ENCODE data around the gene IL12A. TPM values are rescaled to one million over a fixed set of nuclear protein-coding genes. Genes with fewer than 3 reads are reported as not detected.

Gene IL12A
- total RNA-seq, 1 donor from 2014 or later = 0.46 TPM

DNA sequence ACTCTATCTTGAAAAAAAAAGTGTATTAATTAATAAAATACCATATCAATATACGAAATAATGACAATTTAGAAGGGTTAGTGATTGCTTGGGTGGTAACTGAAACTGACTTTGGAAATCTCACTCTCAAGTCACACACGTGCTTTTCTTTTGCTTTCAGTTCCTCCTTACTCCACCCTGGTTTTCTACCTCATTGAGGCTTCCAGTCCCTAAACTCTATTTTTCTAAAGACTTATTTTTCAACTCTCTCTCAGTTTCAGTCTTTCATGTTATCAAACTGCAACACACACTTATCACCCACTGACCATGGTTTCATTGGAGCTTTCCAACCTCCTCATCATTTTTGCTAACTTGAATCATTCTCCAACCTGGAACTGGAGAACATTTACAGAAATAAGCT, 23.5 kb downstream of the IL12A start:
- intact Hi-C loops (cut with DNase I) = no loop called here
- no peak for ATAC-seq
- no peak for DNase-seq (ENCODE audit: missing footprints)

GRCh38 chr3:160016972-160017371, 28.3 kb downstream of the IL12A start:
- intact Hi-C loops (cut with DNase I) = no loop called here
- ATAC-seq = no peak
- DNase-seq (ENCODE audit: missing footprints) = no peak

GRCh38 chr3:160018959-160019358, 30.3 kb downstream of the IL12A start:
- no peak for DNase-seq (ENCODE audit: missing footprints)
- intact Hi-C loops (cut with DNase I) = no loop called here
- no peak for ATAC-seq

- no peak for ATAC-seq
- DNase-seq (ENCODE audit: missing footprints) = no peak
- intact Hi-C loops (cut with DNase I) = no loop called here
Observed at GRCh38 chr3:160020057-160020711, 31.5 kb downstream of the IL12A start.

DNA sequence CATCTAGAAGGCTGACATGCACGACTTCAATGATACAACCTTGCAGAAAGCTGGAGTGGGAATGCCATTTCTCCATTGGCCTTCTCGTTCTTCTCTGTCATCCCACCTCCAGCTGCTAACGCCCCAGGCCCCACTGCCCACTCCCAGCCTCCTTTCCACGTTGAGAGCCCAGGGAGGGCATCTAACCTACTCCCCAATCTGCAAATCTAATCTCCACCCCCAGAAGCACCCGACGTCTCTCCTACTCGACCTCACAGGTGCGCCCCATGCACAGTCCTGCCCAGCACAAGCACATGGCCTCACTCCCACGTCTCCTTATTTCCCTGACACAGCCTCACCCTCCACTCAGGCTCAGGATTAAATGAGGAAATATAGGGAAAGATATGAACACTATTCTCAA, 33.4 kb downstream of the IL12A start:
- ATAC-seq (no peak), DNase-seq (ENCODE audit: missing footprints) (no peak)
- intact Hi-C loops (cut with DNase I) = no loop called here

- intact Hi-C loops (cut with DNase I) = no loop called here
- no peak for ATAC-seq
- no peak for DNase-seq (ENCODE audit: missing footprints)
Observed at GRCh38 chr3:160023476-160023875, 34.8 kb downstream of the IL12A start.

DNA sequence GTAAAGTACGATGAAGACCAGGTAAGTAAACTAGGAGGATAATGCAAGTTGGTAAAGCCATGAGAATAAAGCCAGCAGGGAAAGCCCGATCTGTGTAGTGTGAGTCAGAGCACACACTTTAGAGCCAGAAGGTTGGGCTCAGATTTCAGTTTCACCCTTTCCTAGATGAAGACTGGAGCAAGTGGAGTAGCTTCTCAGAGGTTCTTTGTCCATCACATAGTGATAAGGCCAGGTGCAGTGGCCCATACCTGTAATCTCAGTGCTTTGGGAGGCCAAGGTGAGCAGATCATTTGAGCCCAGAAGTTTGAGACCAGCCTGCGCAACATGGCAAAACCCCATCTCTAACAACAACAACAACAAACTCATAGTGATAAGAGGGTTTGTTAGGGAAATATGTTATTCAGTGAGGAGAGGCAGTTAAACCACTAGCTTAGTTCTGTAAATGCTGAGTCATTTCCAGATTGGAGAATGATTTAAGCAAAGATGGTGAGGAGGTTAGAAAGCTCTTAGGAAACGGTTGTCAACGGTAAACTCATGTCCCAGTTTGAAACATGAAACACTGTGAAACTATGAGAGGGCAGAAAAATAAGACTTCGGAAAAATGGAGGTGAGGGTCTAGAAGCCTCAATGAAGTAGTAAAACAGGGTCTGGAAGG, 39.0 kb downstream of the IL12A start:
- intact Hi-C loops (cut with DNase I) = no loop called here
- DNase-seq (ENCODE audit: missing footprints) = no peak
- no peak for ATAC-seq

DNA sequence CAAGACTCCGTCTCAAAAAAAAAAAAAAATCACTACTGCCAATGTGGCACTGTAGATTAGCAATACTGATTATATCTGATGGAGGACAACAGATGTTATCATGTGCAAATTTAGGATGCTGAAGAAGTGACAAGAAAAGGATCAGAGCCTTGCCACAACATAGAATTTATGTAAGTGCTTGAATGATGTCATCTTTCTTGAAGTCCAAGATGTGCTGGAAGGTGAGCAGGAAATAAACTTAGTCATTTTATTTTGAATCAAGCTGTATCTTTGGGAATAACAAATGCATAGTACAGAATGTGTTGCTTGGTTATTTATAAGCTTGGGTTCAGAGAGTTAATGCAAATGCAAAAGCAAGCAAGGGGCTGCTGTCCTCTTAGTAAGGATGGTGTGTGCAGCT, 47.1 kb downstream of the IL12A start:
- ATAC-seq = no peak
- intact Hi-C loops (cut with DNase I) = loop anchor here (10.0 kb wide), 1 partner anchor 189 kb away; the partner anchor contains the start of gene C3orf80
- no peak for DNase-seq (ENCODE audit: missing footprints)

DNA sequence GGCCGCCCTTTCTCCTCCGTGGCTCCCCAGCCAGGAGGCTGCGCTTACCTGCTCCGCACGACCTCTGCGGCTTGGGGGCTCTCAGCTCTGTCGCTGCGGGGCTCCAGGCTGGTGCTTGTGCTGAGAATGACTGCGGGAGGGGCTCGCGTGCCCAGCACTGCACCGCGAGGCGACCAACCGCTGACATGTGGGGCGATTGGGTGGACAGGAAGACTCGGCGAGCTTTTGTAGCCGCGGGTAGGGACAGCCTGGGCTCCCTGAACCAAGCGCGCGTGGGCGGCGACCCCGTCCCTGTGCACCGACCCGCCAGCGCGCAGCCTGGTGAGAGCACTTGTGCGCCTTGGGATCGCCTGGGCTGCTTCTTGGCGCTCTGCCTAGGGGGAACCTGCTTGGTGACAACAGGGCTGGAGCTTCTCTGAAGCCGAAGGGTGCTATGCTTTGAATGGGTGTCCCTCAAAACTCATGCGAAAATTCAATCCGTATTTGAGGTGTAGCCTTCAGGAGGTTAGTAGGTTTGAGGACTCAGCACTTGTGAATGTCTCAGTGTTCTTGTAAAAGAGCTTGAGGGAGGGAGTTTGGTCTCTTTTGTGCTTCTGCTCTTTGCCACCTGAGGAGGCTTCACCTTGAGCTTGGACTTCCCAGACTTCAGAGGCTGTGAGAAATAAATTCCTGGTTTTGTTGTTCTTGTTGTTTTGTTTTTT, 50.4 kb downstream of the IL12A start:
- ATAC-seq = no peak
- intact Hi-C loops (cut with DNase I) = loop anchor here (10.0 kb wide), 1 partner anchor 186 kb away; the partner anchor contains the start of gene C3orf80

GRCh38 chr3:160040181-160040580, 51.5 kb downstream of the IL12A start:
- intact Hi-C loops (cut with DNase I) = no loop called here
- DNase-seq (ENCODE audit: missing footprints) (no peak), ATAC-seq (no peak)

More for the DNA sequence above, 50.4 kb downstream of the IL12A start:
- no peak for DNase-seq (ENCODE audit: missing footprints)

DNA sequence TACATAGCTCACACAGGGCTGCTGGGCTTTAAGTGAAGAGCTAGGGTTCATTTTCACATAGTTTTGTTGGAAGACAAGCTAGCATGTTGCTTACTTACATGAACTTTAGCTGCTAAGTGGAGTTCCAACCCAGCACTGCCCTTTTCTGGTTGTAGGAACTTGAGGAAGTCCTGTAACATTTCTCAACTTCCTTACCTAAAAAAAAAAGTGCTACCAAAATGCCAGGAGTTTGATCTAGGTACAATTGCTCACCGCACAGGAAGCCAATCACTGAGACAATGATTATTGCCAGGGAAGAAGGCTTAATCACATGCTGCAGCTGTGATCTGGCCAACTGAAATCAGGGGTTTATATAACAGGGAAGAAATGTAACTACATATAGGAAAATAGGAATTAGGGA, 52.8 kb downstream of the IL12A start:
- ATAC-seq (no peak), DNase-seq (ENCODE audit: missing footprints) (no peak)
- intact Hi-C loops (cut with DNase I) = no loop called here

GRCh38 chr3:160044121-160044520, 55.5 kb downstream of the IL12A start:
- intact Hi-C loops (cut with DNase I) = no loop called here
- ATAC-seq = no peak
- DNase-seq (ENCODE audit: missing footprints) = no peak

Other genes with a start within 250 kb of the IL12A start
- gene SCHIP1, start 149.0 kb upstream of the IL12A start, total RNA-seq = 55.5 TPM
- gene C3orf80, start 236.6 kb downstream of the IL12A start, total RNA-seq = 0.22 TPM

Measured in Right ventricle myocardium inferior (tissue), 1 donor.